ENCODE results near the gene ROBO1.

- TF ChIP-seq CTCF (IDR thresholded peaks at IDR 0.05) (no peak), EZH2 (IDR thresholded peaks at IDR 0.05) (no peak), EZH2phosphoT487 (IDR thresholded peaks at IDR 0.05) (no peak)
Measured at GRCh38 chr3:78847203-78847602, 920.6 kb downstream of the ROBO1 start.
